ENCODE data around the gene PLCB3. TPM values are rescaled to one million over a fixed set of nuclear protein-coding genes. Genes with fewer than 3 reads are reported as not detected.

The PLCB3 gene
- total RNA-seq, 1 donor from 2014 or later: 29.4 TPM

DNA sequence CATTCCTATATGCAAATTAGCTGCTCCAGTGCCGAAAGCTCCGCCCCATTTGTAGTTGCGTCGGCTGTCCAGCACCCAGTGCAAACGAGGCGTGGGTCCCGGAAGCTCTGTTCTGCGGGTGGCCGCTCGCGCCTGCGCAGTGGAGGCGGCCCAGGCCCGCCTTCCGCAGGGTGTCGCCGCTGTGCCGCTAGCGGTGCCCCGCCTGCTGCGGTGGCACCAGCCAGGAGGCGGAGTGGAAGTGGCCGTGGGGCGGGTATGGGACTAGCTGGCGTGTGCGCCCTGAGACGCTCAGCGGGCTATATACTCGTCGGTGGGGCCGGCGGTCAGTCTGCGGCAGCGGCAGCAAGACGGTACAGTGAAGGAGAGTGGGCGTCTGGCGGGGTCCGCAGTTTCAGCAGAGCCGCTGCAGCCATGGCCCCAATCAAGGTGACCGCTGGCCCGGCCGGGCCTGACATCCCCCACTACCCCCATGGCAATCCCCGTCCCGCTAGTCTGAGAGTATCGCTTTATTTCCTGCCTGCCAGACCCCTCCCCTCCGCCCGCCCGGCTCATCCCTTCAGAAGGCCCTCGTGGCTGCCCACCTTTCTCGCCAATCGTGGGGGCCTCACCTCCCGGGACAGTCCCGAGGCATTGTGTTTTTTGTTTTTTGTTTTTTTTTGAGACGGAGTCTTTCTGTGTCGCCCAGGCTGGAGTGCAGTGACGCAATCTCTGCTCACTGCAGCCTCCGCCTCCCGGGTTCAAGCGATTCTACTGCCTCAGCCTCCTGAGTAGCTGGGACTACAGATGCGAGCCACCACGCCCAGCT lies 66.8 kb downstream of the PLCB3 start, which contains the start of gene PRDX5:
Gene PRDX5, plus strand, starts transcription at position 161 of the 805 bp plus-strand sequence. Its CDS starts 95 bp downstream, at position 256.

Other genes starting within 250 kb of the PLCB3 start
- not detected in 2 replicates for gene FLRT1, start 215.6 kb upstream of the PLCB3 start, total RNA-seq
- gene MACROD1, start 85.4 kb upstream of the PLCB3 start, total RNA-seq: 28.3 and 44.1 TPM in 2 replicates
- gene STIP1, start 65.4 kb upstream of the PLCB3 start, total RNA-seq: 98.9 and 144 TPM in 2 replicates
- 0.96 and 1.3 TPM in 2 replicates for gene FERMT3, start 44.8 kb upstream of the PLCB3 start, total RNA-seq
- 33.5 and 64.8 TPM in 2 replicates for gene TRPT1, start 25.3 kb upstream of the PLCB3 start, total RNA-seq
- 72.5 and 84.8 TPM in 2 replicates for gene NUDT22, start 25.3 kb upstream of the PLCB3 start, total RNA-seq
- gene DNAJC4, start 21.0 kb upstream of the PLCB3 start, total RNA-seq: 4.1 and 7.0 TPM in 2 replicates
- 14.9 and 22.2 TPM in 2 replicates for gene VEGFB, start 16.9 kb upstream of the PLCB3 start, total RNA-seq
- gene FKBP2, start 10.4 kb upstream of the PLCB3 start, total RNA-seq: 45.2 and 70.1 TPM in 2 replicates
- gene PPP1R14B, start 4.6 kb upstream of the PLCB3 start, total RNA-seq: 389 and 401 TPM in 2 replicates
- 88.2 and 97.6 TPM in 2 replicates for gene BAD, start 33.1 kb downstream of the PLCB3 start, total RNA-seq
- gene GPR137, start 34.3 kb downstream of the PLCB3 start, total RNA-seq: 3.9 and 6.4 TPM in 2 replicates
- not detected in 2 replicates for gene KCNK4, start 39.8 kb downstream of the PLCB3 start, total RNA-seq
- gene CATSPERZ, start 48.8 kb downstream of the PLCB3 start, total RNA-seq: 0.48 TPM in 1 of 2 replicates, not detected in the other
- gene ESRRA, start 54.0 kb downstream of the PLCB3 start, total RNA-seq: 131 and 162 TPM in 2 replicates
- 255 and 420 TPM in 2 replicates for gene TRMT112, start 66.0 kb downstream of the PLCB3 start, total RNA-seq
- 374 and 392 TPM in 2 replicates for gene PRDX5, start 66.6 kb downstream of the PLCB3 start, total RNA-seq
- 2.4 and 7.7 TPM in 2 replicates for gene CCDC88B, start 88.7 kb downstream of the PLCB3 start, total RNA-seq
- gene RPS6KA4, start 107.6 kb downstream of the PLCB3 start, total RNA-seq: 54.9 and 61.6 TPM in 2 replicates

Measured in tracheal epithelial cell (primary cell).